HG03521 (cell line): ENCODE results near the gene ANKMY1.

Experiments used
- ATAC-seq: cut with Tn5 transposase; IDR thresholded peaks from one replicate; pipeline ENCODE4 v1.9.1; 2021; ENCODE audit warnings: mild to moderate bottlenecking, moderate library complexity; ENCODE audit not compliant: unreplicated experiment

Gene ANKMY1, protein sequence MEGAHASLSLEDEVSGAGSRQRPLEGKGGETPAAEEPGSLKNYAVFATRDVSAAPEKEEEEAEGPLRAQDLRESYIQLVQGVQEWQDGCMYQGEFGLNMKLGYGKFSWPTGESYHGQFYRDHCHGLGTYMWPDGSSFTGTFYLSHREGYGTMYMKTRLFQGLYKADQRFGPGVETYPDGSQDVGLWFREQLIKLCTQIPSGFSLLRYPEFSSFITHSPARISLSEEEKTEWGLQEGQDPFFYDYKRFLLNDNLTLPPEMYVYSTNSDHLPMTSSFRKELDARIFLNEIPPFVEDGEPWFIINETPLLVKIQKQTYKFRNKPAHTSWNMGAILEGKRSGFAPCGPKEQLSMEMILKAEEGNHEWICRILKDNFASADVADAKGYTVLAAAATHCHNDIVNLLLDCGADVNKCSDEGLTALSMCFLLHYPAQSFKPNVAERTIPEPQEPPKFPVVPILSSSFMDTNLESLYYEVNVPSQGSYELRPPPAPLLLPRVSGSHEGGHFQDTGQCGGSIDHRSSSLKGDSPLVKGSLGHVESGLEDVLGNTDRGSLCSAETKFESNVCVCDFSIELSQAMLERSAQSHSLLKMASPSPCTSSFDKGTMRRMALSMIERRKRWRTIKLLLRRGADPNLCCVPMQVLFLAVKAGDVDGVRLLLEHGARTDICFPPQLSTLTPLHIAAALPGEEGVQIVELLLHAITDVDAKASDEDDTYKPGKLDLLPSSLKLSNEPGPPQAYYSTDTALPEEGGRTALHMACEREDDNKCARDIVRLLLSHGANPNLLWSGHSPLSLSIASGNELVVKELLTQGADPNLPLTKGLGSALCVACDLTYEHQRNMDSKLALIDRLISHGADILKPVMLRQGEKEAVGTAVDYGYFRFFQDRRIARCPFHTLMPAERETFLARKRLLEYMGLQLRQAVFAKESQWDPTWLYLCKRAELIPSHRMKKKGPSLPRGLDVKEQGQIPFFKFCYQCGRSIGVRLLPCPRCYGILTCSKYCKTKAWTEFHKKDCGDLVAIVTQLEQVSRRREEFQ

GRCh38 chr2:240557808-240558207 lies at the start of gene ANKMY1:
Gene ANKMY1 (minus strand): TSS chr2:240557988. CDS start chr2:240557335, 653 bp downstream.
- ATAC-seq = no peak

DNA sequence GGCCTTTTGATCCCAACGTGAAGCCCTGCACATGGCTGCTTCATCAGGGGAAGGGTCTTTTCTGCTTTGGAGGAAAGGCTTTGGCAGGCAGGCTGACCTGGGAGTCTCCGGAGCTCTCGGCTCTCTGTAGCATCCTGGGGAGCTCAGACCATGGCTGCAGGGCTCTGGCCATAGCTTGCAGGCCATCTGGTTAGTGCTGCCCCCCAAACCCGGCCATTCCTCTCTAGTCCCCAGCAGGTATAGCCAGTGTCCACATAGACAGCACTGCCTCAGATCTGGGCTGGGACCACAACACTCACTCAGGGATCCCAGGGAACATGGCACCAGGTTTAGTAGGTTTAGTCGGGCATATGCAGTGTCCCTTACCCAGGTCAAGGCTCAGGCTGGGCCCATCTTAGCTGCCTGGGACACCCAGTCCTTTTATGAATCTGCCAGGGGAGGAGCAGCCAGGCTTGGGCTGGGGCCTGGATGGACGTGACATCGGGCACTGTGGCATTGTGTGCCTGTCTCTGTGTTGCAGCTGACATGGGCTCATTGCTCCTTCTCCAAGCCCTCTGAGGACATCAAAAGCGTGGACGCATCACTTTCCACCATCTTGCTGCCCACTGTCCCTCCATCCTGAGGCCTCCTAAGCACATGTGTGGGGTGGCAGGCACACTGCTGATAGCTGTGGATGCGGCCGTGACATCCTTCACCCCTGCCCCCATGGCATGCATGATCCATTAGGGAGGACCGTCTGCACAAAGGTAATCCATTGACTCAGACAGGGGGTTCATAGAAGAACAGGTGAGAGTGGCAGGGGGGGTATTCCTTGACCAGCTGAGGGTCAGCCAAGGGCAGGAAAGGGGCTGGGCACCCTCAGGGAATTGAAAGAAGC lies 48.3 kb upstream of the ANKMY1 start:
- no peak for ATAC-seq

GRCh38 chr2:240604939-240605716 lies 47.3 kb upstream of the ANKMY1 start:
- ATAC-seq = no peak

DNA sequence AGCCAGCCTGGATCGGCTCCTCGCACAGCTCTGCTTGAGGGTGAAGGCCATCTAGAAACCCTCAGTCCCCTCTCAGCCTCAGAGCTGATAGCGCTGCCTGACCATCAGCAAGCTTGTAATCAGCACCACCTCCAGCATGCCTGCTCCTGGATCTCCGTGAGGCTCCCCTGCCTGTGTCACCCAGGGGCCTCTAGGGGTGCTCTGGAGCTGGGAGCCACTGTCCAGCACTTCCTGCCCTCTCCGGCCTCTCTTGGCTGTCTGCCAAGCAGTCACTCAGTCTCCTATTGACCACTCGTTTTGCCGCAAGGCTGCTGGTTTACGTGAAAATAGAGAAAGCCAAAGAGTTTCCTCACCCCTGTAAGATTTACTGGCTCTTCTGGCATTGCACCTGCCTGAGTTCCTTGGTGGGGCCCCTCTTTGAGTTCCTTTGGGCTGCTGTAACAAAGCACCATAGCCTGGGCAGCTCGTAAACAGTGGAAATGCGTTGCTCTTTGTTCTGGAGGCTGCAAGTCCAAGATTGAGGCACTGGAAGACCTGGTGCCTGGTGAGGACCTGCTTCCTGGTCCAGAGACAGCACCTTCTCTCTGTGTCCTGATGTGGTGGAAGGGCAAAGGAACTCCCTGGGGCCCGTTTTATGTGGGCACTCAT lies 46.6 kb upstream of the ANKMY1 start:
- ATAC-seq = no peak

- ATAC-seq = no peak
These were observed 46.1 kb upstream of the ANKMY1 start for GRCh38 chr2:240603846-240604245.

DNA sequence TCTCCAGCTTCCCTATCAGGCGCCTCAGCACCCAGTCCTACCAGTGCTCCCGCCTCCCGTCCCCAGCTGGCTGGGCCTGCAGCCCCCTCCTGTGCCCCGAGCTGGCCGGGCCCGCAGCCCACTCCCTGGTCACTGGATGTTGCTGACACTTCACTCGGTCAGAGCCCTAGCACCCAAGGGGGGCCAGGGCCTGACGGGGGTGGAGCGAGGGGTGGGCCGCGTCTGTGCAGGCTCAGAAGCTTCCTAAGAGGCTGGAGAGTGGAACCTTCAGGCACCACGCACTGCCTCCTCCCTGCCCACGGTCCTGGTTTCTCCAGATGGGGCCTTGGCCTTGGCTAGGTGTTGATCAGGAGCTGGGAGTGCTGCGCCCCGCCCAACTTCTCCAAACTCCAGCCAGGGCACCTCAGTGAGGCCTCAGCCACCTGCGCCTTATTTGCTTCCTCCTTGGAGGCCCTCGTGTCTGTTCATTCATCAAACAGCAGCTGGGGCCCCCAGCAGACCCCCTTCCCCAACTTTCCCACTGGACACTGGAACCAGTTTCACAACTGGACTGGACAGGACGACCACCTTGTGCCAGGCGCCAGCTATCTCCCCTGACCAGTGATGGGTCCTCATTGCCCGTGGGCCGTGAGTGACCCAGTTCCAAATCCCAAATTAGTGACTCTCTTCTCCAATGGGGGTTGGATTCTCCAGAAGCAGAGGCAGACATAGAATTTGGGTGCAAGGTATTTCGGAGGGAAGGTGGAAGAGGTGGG lies 45.5 kb upstream of the ANKMY1 start:
- ATAC-seq = no peak

GRCh38 chr2:240602266-240603050 lies 44.7 kb upstream of the ANKMY1 start:
- no peak for ATAC-seq

GRCh38 chr2:240601831-240602160 lies 44.0 kb upstream of the ANKMY1 start:
- ATAC-seq = no peak

DNA sequence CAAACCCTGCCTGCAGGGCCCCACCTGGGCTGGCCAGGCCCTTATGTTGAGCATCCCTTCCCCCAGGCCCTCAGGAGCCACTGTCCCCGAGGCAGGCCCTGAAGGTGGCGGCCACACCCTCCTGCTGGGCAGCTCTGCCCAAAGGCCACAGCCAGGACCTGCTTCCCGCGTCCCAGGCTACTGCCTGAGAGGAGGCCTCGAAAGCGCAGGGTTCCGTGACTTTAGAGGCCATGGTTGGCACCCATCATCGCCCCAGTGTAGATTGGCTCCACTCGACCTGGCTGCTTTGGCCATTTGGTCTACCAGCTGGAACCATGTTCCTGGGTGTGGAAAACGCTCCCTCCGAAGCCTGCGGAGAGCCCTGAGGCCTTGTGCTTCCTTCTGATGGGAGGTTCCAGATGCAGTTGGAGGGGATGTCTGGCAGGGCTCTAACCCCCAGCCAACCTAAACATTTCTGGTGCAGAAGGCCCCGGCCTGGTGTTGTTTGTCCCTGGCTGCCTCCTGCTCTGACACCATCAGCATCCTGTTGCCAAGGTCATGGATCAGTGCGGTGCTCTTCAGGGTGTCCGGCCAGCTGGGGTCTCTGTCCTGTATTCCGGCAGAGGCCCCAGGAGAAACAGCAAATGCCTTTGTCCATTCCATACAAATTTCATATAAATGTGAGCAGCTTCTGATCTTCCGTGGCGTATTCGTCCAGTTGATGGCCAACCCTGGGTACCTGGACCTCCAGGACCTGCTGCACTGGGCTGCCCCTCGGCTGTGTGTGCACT lies 43.5 kb upstream of the ANKMY1 start:
- ATAC-seq = no peak

DNA sequence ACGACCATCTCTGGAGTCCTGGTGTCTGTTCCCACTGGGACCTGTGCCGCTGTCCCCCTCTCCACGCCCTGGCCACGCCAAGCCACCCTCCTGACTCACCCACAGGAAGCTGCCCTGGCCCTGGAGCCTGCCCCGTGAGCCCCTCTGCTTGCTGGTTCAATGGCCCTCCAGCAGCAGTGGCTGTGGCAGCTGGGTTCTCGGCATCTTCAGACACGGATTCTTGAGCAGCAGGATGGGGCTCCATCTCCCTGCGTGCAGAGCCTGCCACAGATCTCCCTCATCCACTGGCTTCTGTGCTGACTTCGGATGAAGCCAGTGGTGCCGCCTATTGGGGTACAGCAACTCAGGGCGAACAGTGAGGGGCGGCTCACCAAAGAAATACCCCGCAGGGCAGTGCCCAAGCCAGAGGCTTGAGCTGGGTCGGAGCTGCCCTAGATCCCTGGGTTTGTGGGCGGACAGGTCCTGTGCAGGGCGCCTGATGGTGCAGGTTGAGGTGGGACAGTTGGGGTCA lies 42.7 kb upstream of the ANKMY1 start:
- ATAC-seq = no peak

DNA sequence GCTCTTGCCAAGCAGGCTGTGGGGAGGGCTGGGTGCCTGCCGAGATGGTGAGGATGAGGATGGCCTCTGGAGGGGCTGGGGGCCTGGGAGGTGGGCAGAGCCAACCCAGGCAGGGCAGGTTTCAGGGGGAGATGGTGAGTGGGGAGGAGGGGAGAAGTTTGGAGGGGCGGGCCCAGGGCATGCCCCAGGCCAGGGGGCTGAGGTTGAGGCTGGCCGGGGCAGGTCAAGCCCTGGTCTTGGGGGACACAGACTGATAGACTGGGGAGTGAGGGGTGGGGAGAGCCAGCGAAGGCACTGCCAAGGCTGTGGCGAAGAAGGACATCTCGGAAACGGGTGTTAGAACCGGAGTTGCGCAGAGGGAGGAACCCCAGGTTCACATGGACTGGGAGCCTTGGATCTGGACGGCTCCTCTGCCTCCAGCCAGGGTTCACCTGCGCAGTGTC lies 41.4 kb upstream of the ANKMY1 start:
- no peak for ATAC-seq

GRCh38 chr2:240598311-240598911 lies 40.6 kb upstream of the ANKMY1 start:
- no peak for ATAC-seq

- no peak for ATAC-seq
These were observed 39.8 kb upstream of the ANKMY1 start for GRCh38 chr2:240597419-240598181.

- no peak for ATAC-seq
These were observed 39.2 kb upstream of the ANKMY1 start for GRCh38 chr2:240597054-240597418.

DNA sequence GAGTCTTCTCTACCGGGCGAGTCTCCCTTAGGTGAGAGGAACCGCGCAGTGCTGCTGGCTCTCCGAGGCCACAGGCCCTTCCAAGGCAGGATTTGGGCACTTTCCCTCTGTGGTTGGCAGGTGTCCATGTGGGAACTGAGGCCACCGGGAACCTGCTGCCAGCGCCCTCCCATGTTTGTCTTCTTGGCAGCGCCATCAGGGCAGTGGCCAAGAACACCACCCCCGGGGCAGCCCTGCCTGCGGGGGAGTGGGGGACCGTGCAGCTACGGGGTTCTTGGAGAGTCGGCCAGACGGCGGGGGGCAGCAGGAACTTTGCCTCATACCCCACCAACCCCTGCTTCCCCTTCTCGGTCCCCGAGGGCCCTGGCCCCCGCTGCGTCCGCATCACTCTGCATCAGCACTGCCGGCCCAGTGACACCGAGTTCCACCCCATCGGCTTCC lies 38.7 kb upstream of the ANKMY1 start:
- no peak for ATAC-seq

GRCh38 chr2:240596080-240596460 lies 38.3 kb upstream of the ANKMY1 start:
- no peak for ATAC-seq
